ENCODE measurements around the gene GPC3.
"Not testable (repeated sequence)": the region's sequence is repeated elsewhere in the genome, so short reads cannot be mapped to it uniquely, and the experiment has no call there.

Gene GPC3

DNA sequence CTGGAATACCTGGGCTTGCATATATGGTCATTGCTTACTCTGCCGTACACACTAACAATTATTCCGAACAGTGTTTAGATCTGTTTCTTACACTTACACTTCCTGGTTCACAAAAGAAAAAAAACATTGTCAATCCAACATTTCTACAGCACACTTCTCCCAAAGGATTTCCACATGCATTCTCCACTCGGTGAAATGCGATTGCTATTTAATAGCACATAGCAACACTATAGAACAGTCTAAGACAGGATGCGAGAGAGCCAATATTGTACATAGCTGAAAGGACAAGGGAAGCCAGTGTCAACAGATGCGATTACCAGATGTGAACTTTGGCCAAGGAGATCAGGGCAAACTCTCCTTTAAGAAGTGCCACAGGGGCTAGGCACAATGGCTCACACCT, 349.4 kb downstream of the GPC3 start:
- no peak for DNase-seq

DNA sequence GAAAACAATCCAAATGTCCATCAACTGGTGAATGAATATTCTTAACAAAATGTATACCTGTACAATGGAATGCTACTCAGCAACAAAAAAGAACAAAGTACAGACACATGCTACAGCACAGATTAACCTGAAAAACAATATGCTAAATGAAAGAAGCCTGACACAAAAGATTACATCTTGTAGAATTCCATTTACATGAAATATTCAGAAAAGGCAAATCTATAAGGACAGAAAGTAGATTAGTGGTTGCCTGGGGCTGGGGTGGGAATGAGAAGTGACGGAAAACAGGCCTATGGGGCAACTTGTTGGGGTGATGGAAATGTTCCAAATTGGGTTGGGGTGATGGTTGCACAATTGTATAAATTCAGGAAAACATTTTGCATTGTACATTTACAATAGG, 351.0 kb downstream of the GPC3 start:
- DNase-seq, result no peak

DNA sequence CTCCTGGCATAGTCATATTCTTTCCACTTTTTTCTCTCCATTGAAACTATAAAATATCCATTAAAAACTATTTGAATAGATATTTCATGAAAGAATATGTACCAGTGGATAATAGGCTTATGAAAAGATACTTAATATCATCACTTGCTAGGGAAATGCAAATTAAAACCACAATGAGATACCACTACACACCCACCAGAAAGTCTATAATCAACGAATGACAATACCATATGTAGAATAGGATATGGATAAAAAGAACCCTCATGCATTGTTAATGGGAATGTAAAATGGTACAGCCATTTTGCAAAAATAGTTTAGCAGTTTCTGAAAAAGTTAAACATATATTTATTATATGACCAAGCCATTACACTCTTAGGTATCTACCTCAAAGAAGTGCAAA, 351.4 kb downstream of the GPC3 start:
- no peak for DNase-seq

DNA sequence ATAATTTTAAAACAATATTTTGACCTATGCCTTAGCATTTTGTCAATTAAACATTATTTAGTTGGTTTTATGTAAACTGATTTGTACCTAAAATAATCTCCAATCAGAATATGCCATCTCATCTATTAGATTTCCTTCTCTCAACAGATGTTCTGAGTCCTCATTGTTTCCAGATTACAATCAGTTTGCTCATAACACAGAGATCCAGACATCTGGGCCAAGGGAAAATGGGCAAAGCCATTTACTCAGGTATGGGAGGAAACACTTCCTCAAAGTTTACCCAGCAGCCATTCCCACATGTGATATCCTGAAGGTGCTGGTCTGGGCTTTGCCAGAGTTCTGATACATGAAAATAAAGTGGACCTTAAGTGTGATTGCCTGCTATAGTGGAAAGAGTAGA, 352.2 kb downstream of the GPC3 start:
- DNase-seq, result no peak

DNA sequence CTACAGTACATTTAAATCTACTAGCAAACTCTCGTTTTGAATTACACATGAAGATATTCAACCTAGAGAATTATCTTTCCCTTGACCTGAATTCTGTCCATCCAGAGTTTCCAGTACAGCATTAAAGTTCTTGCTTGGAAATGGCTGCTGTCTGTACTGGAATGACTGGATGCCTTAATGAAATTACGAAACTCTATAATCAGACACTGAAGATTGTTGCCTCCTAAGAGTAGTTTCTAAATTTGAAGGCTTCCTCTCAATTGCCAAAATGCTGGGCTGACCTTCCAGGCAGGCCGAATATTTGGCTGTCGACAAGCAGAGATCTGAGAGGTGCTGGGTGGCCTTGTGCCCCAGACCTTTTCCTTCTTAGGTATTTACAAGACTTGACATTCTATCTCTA, 355.0 kb downstream of the GPC3 start:
- no peak for DNase-seq

DNA sequence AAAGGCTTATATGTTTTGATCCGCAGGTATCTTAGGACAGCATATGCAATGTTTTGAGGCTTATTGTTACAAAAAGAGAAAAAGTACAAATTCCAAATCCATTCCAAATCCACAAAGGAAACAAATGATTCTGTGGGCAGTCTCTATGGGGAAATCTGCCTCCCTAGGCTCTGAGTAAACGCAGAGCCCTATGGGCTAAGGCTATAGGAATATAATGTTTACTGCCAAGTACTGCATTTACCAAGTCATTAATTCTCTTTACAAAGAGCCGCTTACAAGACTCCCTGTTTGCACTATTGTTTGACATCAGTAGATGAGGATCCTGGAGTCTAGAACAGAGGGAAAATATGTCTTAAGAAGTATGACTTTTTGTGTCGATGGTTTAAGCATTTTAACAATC, 357.7 kb downstream of the GPC3 start:
- no peak for DNase-seq

DNA sequence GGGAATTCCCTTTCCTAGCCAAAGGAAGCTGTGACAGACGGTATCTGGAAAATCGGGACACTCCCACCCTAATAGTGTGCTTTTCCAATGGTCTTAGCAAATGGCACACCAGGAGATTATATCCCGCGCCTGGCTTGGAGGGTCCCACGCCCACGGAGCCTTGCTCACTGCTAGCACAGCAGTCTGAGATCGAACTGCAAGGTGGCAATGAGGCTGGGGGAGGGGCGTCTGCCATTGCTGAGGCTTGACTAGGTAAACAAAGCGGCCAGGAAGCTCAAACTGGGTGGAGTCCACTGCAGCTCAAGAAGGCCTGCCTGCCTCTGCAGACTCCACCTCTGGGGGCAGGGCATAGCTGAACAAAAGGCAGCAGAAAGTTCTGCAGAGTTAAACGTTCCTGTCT, 364.0 kb downstream of the GPC3 start:
- not testable (repeated sequence) for DNase-seq

DNA sequence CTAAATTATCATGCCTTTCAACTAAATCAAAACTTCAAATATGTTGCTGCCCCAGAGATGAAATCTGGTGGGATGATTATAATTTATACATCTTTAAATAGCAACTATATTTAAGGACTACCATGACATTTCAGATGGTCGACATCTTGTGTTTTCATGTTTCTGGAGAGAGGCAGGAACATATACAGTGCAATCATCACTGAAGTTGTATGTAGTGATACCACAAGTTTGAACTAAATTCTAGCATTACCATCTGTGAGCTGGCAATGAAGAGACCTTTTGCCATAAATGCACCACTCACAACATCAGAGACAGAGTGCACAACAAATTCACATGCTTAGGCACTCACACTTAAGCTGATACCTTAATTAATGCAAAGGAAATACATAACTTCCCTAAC, 373.7 kb downstream of the GPC3 start:
- DNase-seq, result no peak

DNA sequence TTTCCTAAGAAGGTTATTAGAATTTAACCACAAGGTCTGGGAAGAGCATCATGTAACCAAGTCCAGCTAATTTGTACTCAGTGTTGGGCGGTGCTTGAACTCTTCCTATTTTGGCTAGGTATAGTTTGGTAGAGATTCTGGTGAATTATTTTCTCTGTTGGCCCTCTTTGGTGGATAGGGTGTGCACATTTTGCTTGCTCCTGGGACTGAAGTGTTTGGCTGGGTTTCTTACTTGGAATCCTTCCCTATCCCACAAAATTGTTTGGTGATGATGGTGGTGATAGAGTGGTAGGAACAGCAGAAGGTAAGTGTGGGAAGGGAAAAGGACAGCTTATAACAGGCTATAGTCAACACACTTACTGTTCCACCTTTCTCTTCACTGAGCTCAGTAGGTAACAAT, 375.3 kb downstream of the GPC3 start:
- no peak for DNase-seq

DNA sequence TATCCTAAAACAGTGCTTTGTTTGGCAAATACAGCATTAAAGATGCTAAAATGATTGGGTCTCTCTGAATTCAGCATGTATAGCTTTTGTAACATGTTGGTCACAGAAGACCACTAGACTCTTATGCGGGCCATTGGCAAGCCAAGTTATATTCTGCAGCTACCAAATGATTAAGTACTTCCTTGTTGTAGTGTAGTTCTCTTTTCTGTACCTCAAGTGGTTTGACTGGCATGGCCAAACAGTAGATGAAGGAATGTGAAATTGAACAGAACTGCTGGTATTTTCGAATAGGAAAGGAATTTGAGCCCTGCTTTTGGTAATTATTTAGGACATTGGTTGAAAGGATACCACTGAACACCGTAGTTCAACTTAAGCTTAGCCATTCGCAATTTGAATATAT, 376.2 kb downstream of the GPC3 start:
- no peak for DNase-seq

DNA sequence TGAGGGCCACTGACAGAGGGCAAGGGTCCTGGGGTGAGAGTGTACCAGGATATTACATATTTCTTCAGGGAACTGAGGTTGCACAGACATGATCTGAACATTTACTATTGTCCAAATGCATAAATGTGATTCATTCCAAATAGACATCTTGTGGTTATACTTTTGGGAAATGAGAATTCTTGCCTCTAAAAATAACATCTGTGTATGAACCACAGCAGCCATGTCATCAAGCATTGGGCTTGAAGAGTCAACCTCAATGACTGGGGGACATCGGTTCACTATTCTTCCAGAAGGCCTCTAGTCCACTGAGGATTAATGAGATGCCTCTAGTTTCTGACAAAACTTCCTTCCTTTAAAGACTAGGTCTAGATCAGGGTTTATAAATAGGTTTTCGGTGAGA, 377.0 kb downstream of the GPC3 start:
- no peak for DNase-seq

DNA sequence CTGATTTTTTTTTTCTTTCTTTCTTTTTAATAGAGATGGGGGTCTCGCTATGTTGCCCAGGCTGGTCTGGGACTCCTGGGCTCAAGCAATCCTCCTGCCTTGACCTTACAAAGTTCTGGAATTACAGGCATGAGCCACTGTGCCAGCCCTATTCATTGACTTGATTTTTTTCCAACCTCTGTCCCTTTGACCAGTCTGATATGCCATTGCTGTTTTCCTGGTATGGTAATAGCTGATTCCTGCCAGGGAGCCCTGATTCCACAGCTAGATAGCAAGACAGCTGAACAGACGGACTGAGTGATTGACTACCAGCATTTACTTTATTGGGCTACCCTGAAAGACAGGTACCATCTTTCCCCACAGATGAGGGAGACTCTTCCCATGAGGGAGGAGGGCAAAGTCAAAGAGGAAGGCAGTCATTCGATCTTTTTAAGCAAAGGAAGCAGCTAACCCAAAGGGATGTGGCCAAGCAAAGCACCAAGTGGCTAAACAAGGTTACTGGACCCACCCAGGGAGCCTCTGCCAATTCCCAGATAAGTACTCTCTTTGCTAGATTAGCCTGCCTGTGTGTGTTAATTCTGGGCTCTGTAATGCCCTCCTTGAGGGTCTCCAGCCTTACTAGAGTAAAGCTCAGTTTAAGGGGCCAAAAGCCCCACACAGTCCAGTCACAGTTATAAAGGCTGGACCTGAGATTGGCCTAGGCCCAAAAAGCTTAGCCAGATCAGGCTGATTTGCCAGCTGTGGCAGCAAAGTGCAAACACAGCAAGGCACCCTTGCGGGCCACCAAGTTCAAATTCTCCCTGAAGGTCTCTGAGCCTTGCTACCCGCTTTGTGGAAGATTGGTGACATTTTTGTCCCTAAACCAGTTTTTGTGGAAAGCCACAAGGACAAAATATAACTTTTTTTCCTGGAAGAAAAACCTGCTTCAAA, 377.7 kb downstream of the GPC3 start:
- no peak for DNase-seq

DNA sequence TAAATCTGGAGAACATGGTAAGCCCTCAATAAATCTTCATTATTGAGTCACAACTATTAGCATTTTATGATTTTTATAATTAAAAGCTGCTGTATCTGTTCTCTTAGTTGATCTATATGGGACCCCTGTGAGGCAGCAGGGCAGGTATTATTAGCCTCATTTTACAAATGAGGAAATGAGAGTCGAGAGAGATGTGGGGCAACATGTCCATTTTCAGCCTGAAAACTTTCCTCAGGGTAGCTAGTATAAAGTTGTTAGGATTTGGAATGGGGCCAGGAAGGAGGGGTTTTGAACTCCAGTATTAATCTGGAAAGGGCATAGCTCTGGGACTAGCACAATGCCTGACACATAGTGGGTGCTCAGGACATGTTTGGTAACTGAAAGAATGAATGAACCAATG, 378.4 kb downstream of the GPC3 start:
- no peak for DNase-seq

DNA sequence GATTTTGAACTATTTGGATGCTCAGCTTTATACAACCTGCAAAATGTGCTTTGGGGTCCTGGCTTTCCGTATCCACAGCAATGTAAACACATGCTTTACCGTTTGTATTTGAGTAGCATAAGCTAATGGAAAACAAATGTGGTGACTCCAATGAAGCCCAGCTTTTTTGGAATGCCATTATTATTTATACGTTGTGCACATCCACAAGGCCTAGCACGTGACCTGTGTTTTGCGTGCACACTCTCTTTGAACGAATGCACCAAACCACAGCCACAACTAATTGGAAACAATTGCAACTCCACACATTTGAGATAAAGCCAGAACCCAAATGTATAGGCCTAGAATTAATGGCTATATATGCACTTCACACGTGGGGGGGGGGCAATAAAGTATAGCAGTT, 380.6 kb downstream of the GPC3 start:
- no peak for DNase-seq

DNA sequence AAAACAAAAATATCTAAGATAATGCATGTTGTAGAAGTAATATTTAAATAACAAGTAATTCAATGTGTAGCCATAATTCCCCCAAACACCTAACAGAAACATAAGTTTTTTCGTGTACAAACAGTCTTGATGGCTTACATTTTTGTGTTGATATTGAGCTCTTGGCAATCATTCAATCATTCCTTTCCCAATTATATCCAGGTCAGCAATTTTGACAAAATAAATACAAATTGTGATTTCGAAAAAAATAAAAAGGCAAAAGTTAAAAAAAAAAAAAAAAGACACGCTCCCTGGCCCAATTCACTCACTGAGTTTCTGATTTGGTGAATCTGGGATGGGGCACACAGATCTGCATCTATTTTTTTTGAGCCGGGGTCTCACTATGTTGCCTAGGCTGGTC, 382.5 kb downstream of the GPC3 start:
- no peak for DNase-seq

DNA sequence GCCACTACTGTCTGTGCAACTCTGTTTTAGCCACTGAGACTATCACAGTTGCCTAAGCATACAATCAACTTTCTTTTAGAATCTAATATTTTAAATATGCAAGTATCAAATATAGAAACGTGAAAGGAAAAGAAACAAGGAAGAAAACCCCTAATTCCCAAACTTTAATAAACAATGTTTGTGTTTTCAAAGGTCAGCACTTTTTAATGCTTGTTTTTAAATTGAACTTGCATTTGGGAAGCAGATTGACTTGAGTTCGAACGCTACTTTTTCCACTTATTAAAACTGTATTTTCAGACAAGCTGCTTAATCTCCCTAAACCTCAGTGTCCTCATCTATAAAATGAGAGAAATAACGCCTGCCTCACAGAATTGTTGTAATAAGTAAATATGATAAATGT, 384.3 kb downstream of the GPC3 start:
- no peak for DNase-seq

DNA sequence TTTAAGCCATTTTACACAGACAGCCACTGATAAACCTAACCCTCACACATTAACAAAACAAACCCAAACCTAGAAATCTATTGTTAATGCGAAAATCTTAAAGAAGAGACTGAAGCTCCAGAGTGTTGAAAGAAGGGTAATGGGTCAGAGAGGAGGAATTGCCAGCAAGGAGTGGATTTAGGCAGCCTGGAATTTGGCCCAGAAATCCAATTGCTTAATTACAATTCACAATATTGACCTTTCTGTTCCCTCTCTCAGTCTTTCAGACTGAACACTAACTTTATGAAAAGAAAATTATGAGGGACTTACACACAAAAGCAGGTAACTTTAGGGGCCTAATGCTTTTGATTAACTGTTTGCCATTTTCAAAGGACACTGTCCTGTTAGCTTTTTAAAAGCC, 384.9 kb downstream of the GPC3 start:
- no peak for DNase-seq

DNA sequence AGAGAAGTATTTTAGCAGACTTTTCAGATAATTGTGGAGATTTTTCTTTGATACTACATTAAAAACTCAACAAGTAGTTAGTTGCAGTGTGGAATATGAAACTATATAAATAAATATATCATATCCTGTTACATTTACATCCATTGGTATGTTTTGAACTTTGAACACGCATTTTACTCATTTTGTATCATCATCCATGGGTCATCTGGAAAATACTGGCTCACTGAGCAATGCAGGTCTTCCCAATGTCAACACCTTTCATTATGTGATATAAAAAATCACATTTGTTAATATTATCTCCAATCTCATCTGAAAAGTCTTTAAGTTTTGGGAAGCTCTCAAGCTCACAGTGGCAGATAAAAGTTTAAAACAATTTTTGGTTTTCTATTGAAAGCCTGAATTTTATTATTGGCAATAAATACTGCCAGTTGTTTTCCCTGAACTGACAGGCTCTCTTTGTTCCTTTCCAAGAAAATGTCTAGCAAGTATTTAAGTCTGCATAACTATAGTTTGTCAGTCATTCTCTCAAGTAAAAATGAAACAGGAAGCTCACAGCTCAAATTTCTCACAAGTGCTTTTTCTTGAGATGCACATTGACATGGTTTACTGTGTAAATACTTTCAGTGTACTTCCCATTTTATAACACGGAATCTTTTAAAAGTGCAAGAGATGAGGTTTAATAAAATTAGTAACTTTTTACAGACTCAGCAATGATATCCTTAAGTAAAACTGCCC, 386.6 kb downstream of the GPC3 start:
- DNase-seq, result no peak

DNA sequence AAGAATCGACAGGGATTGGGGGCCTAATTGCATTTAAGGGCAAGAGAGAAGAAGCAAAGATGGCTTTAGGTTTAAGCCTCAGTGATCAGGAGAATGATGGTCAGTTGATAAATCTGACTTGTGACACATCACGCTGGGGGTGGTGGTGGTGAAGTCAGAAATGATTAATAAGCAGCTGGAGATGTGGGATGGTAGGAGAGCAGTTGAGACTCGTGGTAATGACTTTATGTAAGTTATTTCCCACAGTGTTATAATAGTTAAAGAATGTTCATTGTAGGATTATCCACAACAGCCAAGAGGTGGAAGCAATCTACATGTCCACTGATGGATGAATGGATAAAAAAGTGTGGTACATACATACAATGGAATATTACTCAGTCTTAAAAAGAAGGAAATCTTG, 391.2 kb downstream of the GPC3 start:
- peak; percentile 57 for DNase-seq

DNA sequence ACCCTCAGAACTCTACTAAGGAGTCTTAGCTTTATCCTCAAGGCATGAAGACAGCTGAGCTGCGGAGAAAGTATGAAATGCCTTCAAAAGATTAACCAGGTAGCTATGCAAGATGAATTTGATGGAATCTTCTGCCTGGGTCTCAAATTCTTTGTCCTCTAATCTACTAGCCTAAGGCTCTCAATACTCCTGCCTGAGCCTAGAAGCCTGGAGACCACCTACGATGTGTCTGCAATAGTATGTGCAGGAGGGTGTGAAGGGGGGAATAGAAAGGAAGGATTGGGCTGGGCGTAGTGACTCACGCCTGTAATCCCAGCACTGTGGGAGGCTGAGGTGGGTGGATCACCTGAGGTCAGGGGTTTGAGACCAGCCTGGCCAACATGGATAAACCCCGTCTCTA, 391.9 kb downstream of the GPC3 start:
- DNase-seq, result no peak

DNA sequence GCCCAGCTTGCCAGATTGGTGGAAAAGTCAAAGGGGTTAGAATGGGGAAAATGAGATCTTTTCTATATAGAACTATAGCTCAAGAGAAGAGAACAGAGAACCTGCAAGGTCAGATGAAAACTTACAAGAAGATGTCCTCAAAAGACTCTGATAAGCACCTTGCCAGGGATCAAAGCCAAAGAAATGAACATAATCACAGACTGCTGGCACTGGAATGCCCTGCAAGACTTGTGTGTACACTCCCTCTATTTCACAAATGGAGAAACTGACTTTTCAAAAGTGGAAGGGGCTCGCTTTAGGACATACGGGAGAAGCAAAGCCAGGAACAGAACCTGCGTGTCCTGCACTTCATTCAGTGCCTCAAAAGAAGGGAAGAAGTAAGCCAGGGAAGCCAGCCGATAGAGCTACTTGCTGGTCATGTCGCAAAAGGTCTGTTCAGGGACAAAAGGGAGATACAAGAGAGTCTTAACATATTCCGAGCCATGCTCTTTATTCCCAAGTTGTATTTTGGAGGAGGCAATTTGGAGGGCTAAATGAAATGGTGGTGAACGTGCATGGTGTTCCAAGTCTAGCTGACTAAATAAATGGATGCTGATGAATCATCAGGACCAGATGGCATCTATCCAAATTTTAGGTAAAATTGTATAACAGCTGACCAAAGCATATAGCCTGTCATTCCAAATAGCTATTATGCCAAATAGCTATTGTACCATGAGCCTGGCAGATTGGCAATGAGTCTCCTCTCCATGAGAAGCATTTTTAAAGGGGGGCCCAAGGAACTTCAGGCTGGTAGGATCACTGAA, 394.5 kb downstream of the GPC3 start:
- no peak for DNase-seq

DNA sequence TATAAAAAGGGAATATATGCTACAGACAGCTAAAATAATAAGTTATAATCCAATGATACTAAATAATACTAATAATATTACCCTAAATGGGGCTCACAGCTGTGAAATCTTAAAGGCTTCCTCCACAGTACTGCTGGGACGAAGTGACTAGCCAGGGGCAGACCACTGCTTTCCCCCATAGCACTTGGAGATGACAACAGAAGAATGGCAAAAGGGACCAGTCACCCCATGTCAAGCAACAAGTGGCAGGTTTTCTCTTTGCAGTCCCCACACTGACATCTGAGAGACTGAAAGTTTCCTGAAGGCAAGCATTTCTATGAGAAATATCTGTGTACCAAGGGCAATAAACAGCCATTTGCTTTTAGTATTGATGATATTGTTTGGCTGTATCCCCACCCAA, 396.6 kb downstream of the GPC3 start:
- no peak for DNase-seq

DNA sequence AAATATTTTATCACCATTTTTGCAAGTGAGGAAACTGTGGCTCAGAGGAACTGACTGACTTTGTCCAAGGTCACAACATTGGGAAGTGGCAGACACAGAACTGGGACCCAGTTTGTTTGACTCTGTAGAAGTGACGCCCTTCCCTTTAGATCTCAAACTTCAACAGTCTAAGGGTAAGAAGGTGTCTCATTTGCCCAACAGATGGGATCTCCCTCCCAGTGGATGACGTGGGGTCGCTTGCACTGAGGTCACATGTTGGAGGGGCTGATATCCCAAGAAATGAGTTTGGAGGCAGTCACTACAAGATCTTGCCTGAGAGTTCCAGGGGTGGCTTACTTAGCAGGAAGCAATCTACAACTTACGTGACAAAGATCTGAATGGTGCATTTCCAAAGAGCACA, 397.6 kb downstream of the GPC3 start:
- DNase-seq, result no peak

DNA sequence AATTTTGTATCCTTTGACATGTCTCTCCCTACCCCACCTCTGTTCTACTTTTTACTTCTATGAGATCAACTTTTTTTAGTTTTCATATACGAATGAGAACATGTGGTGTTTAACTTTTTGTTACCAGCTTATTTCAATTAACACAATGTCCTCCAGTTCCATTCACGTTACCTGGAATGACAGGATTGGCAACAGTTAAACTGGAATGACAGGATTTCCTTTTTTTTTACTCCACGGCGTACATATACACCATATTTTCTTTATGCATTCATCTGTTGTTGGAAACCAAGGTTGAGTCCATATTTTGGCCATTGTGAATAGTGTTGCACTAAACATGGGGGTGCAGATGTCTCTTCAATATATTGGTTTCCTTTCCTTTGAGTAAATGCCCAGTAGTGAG, 398.3 kb downstream of the GPC3 start:
- DNase-seq, result no peak

Data from kidney glomerular epithelial cell (primary cell).